Suppressor macrophage treated with lipopolysaccharide for 1 hour (primary cell): Measurements from ENCODE around the gene ABL2.
A peak's percentile ranks its signal among the peaks of the same experiment; 100 is the strongest.
"Not testable (repeated sequence)": the region's sequence is repeated elsewhere in the genome, so short reads cannot be mapped to it uniquely, and the experiment has no call there.

Source experiments
- DNase-seq, 3 donors: peaks; one replicate each; pipeline ENCODE4 v3.0.0-alpha.2; 2020 to 2022

The ABL2 gene

DNA sequence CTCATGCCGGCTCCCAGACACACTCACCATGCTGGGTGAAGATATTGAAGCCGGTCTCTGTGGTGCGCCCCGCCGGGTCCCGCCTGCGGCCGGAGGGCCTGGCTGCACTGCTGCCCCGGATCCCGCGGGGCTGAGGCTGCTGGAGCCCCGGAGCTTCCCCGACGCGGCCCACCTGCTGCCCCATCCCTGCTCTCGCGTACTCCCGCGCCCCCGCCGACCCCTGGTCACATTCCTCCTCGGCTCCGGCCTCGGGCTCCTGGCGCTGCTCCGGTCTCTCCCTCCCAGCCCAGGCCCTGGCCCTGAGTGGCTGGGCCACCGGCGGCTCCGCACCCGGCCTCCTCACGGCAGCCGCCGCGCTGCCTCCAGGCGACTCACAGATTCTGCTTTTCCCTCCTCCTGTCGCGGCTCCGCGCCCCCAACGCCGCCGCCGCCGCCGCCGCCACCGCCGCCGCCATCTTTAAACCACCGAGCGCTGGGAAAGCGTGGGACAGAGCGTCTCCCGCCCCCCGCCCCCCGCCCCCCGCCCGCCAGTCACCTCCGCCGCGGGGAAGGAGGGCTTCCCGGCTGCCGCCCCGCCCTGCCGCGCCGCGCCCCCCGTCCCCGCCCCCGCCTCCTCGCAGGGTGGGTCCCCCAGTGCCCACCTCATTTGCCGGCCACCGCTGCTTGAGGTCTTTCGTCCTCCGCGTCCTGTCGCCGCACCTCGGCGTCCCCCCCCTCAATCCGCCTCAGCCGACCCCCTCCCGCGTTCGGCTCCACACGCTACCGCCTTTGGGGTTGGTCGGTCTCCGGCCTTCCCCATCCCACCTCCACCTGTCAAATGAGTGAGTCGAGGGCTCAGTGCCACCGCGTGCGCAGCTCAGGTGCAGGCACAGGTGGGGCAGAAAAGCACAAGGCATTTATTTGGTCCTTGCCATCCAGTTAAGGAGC, at the start of gene ABL2:
ABL2 (minus strand) TSS at position 464 of the 927 bp plus-strand sequence; CDS start at position 184, 280 bp downstream.
- DNase-seq, result peak; percentile 60 to 76 (median 67)

GRCh38 chr1:179278920-179279319, 49.4 kb upstream of the ABL2 start:
- DNase-seq, result no peak

- not testable (repeated sequence) for DNase-seq
These were observed 44.9 kb upstream of the ABL2 start for GRCh38 chr1:179274424-179274823.

GRCh38 chr1:179269071-179269470, 39.6 kb upstream of the ABL2 start:
- no peak for DNase-seq

- DNase-seq, result no peak
These were observed 35.0 kb upstream of the ABL2 start for GRCh38 chr1:179264507-179264906.

DNA sequence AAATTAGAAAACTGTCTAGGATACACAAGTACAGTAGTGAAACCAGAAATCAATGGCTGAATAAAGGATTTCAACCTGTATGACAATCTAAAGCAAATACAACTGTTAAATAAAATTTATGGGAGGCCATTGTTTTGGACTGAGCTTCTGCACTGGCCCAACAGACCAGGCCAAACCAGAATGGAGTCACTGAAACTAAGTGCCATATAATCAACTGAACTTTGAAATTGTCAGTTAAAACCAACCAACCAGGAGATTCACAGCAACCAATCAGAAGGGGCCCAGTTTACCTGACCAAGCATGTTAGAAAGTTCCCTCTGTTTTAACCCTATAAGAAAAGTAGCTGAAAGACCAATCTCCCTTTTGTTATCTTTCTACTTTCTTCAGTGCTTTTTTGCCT, 33.6 kb upstream of the ABL2 start:
- no peak for DNase-seq

- no peak for DNase-seq
These were observed 32.7 kb upstream of the ABL2 start for GRCh38 chr1:179262183-179262582.

DNA sequence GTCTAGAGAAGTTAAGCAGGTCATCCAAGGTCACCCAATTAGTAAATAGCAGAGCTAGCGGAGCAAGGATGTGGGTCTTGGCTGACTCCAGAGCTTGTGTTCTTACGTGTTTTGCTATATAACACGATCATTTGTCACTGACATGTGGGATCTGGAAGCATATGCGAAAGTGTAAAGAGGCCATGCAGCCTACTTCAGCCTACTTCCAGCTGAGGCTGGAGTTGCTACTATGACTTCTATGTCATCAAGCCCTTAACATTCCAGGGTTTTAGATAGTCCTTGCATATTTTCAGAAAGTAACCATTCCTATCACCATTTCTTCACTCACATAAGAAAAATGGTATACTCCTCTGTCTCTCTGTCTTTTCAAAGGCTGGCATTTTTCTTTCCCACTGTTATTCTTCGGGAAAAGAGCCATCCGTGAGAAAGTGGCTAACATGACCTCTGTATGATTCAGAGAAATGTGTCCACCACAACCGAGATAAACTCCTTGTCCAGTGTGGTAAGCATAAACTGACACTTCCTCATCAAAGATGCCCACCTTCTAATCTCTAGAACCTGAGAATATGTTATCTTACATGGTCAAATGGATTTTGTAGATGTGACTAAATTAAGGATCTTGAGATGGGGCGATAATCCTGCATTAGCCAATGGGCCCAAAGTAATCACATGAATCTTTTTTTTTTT, 24.0 kb upstream of the ABL2 start:
- DNase-seq, result no peak

GRCh38 chr1:179252606-179253005, 23.1 kb upstream of the ABL2 start:
- DNase-seq, result no peak

DNA sequence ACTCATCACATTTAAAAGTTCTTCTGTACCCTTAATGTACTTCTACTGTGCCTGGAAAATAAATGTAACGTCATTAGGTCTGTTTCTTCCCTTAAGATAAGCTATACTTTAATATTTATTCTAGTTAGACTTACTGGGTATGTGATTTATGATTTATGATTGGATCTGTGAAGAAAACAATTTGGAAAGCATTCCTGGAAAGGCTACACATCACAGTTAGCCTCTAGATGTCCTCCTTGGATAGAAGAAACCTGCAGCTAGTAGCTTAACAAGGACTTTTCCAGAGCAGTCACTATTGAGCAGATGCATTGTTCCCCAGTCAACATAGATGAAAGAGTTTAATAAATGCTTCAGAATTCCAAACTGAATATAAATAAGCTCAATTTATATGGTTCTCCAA, 22.2 kb upstream of the ABL2 start:
- peak; percentile 19 to 41 (median 26) for DNase-seq

GRCh38 chr1:179247923-179248322, 18.4 kb upstream of the ABL2 start:
- no peak for DNase-seq

GRCh38 chr1:179245426-179245825, 15.9 kb upstream of the ABL2 start:
- not testable (repeated sequence) for DNase-seq

GRCh38 chr1:179241530-179242097, 12.1 kb upstream of the ABL2 start:
- DNase-seq, result no peak

GRCh38 chr1:179237222-179237621, 7.7 kb upstream of the ABL2 start:
- DNase-seq, result no peak

DNA sequence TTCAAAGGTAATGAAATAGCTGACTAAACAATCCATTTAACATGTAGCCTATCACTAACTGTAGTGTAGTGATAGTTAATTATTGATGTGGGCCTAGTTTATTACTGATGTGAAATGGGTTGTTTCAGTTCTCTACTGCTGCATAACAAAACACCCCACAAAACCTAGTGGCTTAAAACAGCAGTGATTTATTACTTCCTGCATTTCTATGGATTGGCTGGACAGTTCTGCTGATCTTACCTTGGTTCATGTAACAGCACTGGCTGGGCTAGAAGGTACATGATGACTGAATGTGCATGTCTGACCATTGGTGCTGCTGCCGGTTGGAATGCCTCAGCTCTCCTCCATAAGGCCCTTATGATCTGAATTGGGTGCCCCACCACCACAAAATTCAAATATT, 5.4 kb upstream of the ABL2 start:
- no peak for DNase-seq

DNA sequence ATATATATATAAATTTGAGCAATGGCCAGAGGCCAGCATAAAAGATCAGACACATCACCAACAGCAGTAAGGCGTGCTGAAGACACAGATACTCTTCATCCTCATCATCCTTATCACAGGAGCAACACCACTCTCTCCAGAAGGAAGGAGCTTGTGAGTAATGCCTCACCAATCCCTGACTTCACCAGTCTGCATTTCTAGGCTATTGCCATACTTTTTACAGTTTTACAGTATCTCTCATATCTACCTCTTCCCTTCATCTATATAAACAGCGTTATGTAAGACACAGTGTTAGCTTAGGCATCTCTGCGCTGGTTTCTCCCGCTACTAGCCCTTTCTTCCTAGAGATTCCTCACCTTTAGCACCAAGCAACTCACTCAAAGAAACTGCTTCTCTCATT, 2.4 kb upstream of the ABL2 start:
- DNase-seq, result no peak

GRCh38 chr1:179230721-179231120, 1.2 kb upstream of the ABL2 start:
- no peak for DNase-seq

DNA sequence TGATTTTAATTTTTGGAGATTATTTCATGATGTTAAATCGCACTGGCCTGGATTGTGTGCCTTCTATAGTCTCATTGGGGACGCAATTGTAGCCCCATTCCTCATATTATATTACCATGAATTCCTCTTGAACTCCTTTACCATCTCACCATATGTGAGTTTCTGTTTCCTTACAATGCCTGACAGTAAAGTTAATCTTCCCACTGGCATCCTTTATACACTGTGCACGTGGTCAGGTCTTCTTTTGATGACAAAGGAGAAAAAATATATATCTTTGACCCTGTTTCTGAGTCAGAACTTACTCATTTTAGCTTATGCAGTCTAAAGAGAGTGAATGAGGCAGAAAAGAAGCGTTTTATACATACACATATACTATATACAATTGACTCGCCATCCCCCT, 774 bp upstream of the ABL2 start:
- peak; percentile 24 to 84 (median 59) for DNase-seq

DNA sequence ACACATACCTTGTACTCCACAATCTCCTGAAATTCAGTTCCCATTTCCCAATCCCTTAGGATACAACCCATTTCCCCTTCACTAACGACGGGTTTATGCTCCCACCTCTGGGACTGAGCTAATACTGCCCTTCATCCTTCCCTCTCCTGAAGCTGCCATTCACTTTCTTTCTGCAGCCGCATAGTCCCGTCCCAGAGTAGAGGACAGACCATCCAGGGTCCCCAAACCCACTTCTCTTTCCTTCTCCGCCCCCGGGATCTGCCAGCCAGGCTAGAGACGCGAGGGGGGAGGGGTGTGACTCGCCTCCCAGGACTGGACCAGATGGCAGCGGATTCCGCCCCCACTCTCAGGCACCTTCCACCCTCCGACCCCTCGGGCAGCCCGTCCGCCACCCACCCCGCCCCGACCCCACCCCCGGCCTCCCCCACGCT, 679 bp downstream of the ABL2 start:
- DNase-seq, result peak; percentile 41 to 64 (median 53)

GRCh38 chr1:179226738-179227137, 2.7 kb downstream of the ABL2 start:
- no peak for DNase-seq

DNA sequence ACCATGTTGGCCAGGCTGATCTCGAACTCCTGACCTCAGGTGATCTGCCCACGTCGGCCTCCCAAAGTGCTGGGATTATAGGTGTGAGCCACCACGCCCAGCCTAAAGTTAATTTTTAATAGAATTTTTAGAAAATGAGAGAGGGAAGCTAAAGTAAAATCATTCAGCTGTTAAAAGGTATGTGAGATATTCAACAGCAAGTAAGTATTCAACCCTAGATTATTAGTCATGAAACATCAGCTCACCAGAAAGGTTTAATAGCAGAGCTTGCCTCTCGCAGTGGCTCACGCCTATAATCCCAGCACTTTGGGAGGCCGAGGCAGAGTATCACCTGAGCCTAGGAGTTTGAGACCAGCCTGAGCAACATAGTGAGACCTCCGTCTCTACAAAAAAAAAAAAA, 5.0 kb downstream of the ABL2 start:
- DNase-seq, result not testable (repeated sequence)

- not testable (repeated sequence) for DNase-seq
These were observed 8.4 kb downstream of the ABL2 start for GRCh38 chr1:179221121-179221520.

DNA sequence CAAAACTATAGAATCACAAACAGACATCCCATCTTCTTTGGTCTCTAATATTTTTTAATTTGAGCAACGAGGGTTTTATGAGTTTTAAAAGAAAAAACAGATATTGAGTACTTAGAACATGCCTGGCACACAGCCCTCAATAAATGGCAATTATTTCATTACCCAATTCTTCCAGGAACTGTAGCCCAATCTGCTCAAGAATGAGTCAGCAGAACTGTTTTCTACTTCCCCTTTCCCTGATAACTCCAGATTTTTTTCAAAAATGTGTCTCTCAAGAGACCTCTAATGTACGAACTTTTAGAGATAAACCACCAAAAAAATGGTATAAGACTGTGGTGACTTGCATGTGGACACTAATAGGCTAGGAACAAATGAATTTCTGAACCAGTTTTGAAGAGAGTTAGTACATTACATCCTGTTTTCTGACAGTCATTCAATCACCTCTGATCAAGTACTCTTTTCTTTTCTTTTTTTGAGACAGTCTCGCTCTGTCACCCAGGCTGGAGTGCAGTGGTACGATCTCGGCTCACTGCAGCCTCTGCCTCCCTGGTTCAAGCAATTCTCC, 11.5 kb downstream of the ABL2 start:
- peak; percentile 49 to 84 (median 76) for DNase-seq
